Naive B cell (primary cell): ENCODE results near the gene UBE2QL1. TPM values are rescaled to one million over a fixed set of nuclear protein-coding genes. Genes with fewer than 3 reads are reported as not detected.

ENCODE experiments used
- ATAC-seq, 2 donors: fragments of 150-1000 bp; cut with Tn5 transposase; 2 replicates each; pipeline ENCODE4 v1.10.0; 2021; ENCODE audit warnings: low read depth in 2 of 2, mild to moderate bottlenecking in 2 of 2, moderate library complexity in 2 of 2
- DNase-seq: peaks from one replicate; pipeline ENCODE4 v3.0.0; 2022
- H3K27ac Mint-ChIP-seq, 6 donors: one replicate each; pipeline ENCODE4 v1.8.0; 2020 to 2022; ENCODE audit warnings: mild to moderate bottlenecking in 6 of 6, mixed read lengths in 6 of 6, moderate library complexity in 5 of 6, inconsistent platforms in 2 of 6
- H3K27me3 Mint-ChIP-seq, 3 donors: one replicate each; pipeline ENCODE4 v1.8.0; 2021 to 2022; ENCODE audit warnings: mixed read lengths in 3 of 3, mild to moderate bottlenecking in 1 of 3
- H3K36me3 Mint-ChIP-seq, 2 donors: one replicate each; pipeline ENCODE4 v1.8.0; 2020 to 2022; ENCODE audit warnings: mixed read lengths in 2 of 2, inconsistent platforms in 1 of 2, mild to moderate bottlenecking in 1 of 2
- H3K4me1 Mint-ChIP-seq, 3 donors: one replicate each; pipeline ENCODE4 v1.8.0; 2020 to 2022; ENCODE audit warnings: mixed read lengths in 3 of 3, inconsistent platforms in 1 of 3, mild to moderate bottlenecking in 1 of 3, moderate library complexity in 1 of 3
- H3K4me3 Mint-ChIP-seq, 8 donors: one replicate each; pipeline ENCODE4 v1.8.0; 2020 to 2022; ENCODE audit warnings: mild to moderate bottlenecking in 8 of 8, mixed read lengths in 8 of 8, moderate library complexity in 8 of 8, inconsistent platforms in 2 of 8
- H3K9me3 Mint-ChIP-seq, 7 donors: one replicate each; pipeline ENCODE4 v1.8.0; 2020 to 2022; ENCODE audit warnings: mixed read lengths in 7 of 7, mild to moderate bottlenecking in 5 of 7, inconsistent platforms in 2 of 7, moderate library complexity in 1 of 7
- polyA plus RNA-seq, 6 donors: library from polyadenylated mRNA; unstranded; fragments of 300-500 nt; fragmentation: Illumina TruSeq; gene quantifications; one replicate each; pipeline ENCODE4 v1.2.3, GENCODE V29; 2021; ENCODE audit warnings: low read depth in 6 of 6

Gene UBE2QL1
- polyA plus RNA-seq, 6 donors from 2014 or later: not detected

- Mint-ChIP-seq H3K4me1 (no peaks in the 10 kb centered on the region), H3K27ac (no peak overlapping the region), H3K27me3 (peaks cover 11 to 20% (median 17%) of the 10 kb centered on the region in 3 donors), H3K36me3 (no peaks in the 10 kb centered on the region), H3K9me3 (peaks cover 0 to 6% (median 0%) of the 10 kb centered on the region in 7 donors), H3K4me3 (no peak overlapping the region)
- ATAC-seq: no peak
- DNase-seq: no peak
Measured at GRCh38 chr5:6525422-6525821, 76.8 kb downstream of the UBE2QL1 start.

GRCh38 chr5:6525910-6526309 lies 77.3 kb downstream of the UBE2QL1 start:
- ATAC-seq (no peak), DNase-seq (no peak)
- no peak overlapping the region for H3K27ac Mint-ChIP-seq
- no peaks in the 10 kb centered on the region for H3K36me3 Mint-ChIP-seq
- no peaks in the 10 kb centered on the region for H3K4me1 Mint-ChIP-seq
- H3K9me3 Mint-ChIP-seq: peaks cover 0 to 6% (median 0%) of the 10 kb centered on the region in 7 donors
- H3K4me3 Mint-ChIP-seq: no peak overlapping the region
- H3K27me3 Mint-ChIP-seq: peaks cover 8 to 20% (median 17%) of the 10 kb centered on the region in 3 donors

GRCh38 chr5:6527749-6528455 lies 79.2 kb downstream of the UBE2QL1 start:
- H3K9me3 Mint-ChIP-seq: peaks cover 0 to 6% (median 0%) of the 10 kb centered on the region in 7 donors
- peak overlapping the region in 3 of 6 donors; percentile 38 to 65 (median 57) for H3K27ac Mint-ChIP-seq
- H3K27me3 Mint-ChIP-seq: peaks cover 5 to 10% (median 7%) of the 10 kb centered on the region in 3 donors
- no peaks in the 10 kb centered on the region for H3K36me3 Mint-ChIP-seq
- ATAC-seq: no peak
- DNase-seq: no peak
- no peak overlapping the region for H3K4me3 Mint-ChIP-seq
- H3K4me1 Mint-ChIP-seq: no peaks in the 10 kb centered on the region

- Mint-ChIP-seq H3K36me3 (no peaks in the 10 kb centered on the region), H3K27ac (no peak overlapping the region), H3K4me1 (no peaks in the 10 kb centered on the region), H3K9me3 (peaks cover 0 to 7% (median 0%) of the 10 kb centered on the region in 7 donors), H3K4me3 (no peak overlapping the region), H3K27me3 (peaks cover 0 to 13% (median 6%) of the 10 kb centered on the region in 3 donors)
- ATAC-seq (no peak), DNase-seq (no peak)
Measured at GRCh38 chr5:6535594-6535993, 86.9 kb downstream of the UBE2QL1 start.

GRCh38 chr5:6539060-6539459 lies 90.4 kb downstream of the UBE2QL1 start:
- no peaks in the 10 kb centered on the region for H3K36me3 Mint-ChIP-seq
- no peak overlapping the region for H3K27ac Mint-ChIP-seq
- ATAC-seq (no peak), DNase-seq (no peak)
- peaks cover 0 to 14% (median under 1%) of the 10 kb centered on the region in 3 donors for H3K27me3 Mint-ChIP-seq
- H3K4me1 Mint-ChIP-seq: no peaks in the 10 kb centered on the region
- H3K4me3 Mint-ChIP-seq: no peak overlapping the region
- peaks cover 0 to 7% (median 0%) of the 10 kb centered on the region in 7 donors for H3K9me3 Mint-ChIP-seq

- no peaks in the 10 kb centered on the region for H3K36me3 Mint-ChIP-seq
- no peaks in the 10 kb centered on the region for H3K4me1 Mint-ChIP-seq
- no peak overlapping the region for H3K27ac Mint-ChIP-seq
Measured at GRCh38 chr5:6540111-6540827, 91.6 kb downstream of the UBE2QL1 start.

GRCh38 chr5:6541256-6542013 lies 92.8 kb downstream of the UBE2QL1 start:
- no peaks in the 10 kb centered on the region for H3K4me1 Mint-ChIP-seq
- peaks cover 0 to 6% (median 0%) of the 10 kb centered on the region in 7 donors for H3K9me3 Mint-ChIP-seq
- ATAC-seq (no peak), DNase-seq (no peak)
- H3K36me3 Mint-ChIP-seq: no peaks in the 10 kb centered on the region
- H3K27ac Mint-ChIP-seq: no peak overlapping the region
- H3K4me3 Mint-ChIP-seq: no peak overlapping the region
- H3K27me3 Mint-ChIP-seq: peaks cover 0 to 13% (median 11%) of the 10 kb centered on the region in 3 donors

More at GRCh38 chr5:6540111-6540827, 91.6 kb downstream of the UBE2QL1 start:
- H3K4me3 Mint-ChIP-seq: no peak overlapping the region
- peaks cover 0 to 11% (median 8%) of the 10 kb centered on the region in 3 donors for H3K27me3 Mint-ChIP-seq
- ATAC-seq (no peak), DNase-seq (no peak)
- peaks cover 0 to 7% (median 0%) of the 10 kb centered on the region in 7 donors for H3K9me3 Mint-ChIP-seq

- Mint-ChIP-seq H3K27me3 (peaks cover 7 to 22% (median 11%) of the 10 kb centered on the region in 3 donors), H3K4me3 (no peak overlapping the region), H3K9me3 (peaks cover 0 to 6% (median 1%) of the 10 kb centered on the region in 7 donors), H3K36me3 (no peaks in the 10 kb centered on the region), H3K27ac (no peak overlapping the region), H3K4me1 (no peaks in the 10 kb centered on the region)
- no peak for ATAC-seq
- no peak for DNase-seq
Measured at GRCh38 chr5:6542421-6543345, 94.0 kb downstream of the UBE2QL1 start.

- Mint-ChIP-seq H3K36me3 (no peaks in the 10 kb centered on the region), H3K9me3 (peaks cover 0 to 6% (median 1%) of the 10 kb centered on the region in 7 donors), H3K27me3 (peaks cover 7 to 22% (median 11%) of the 10 kb centered on the region in 3 donors), H3K27ac (no peak overlapping the region), H3K4me3 (no peak overlapping the region), H3K4me1 (no peaks in the 10 kb centered on the region)
- DNase-seq: no peak
- ATAC-seq: no peak
Measured at GRCh38 chr5:6543346-6543730, 94.7 kb downstream of the UBE2QL1 start.

- peaks cover 7 to 22% (median 11%) of the 10 kb centered on the region in 3 donors for H3K27me3 Mint-ChIP-seq
- no peak for DNase-seq
- peaks cover 0 to 5% (median 1%) of the 10 kb centered on the region in 7 donors for H3K9me3 Mint-ChIP-seq
Measured at GRCh38 chr5:6543830-6544560, 95.3 kb downstream of the UBE2QL1 start.

More at GRCh38 chr5:6543830-6544560, 95.3 kb downstream of the UBE2QL1 start:
- Mint-ChIP-seq H3K4me1 (no peaks in the 10 kb centered on the region), H3K36me3 (no peaks in the 10 kb centered on the region), H3K4me3 (no peak overlapping the region), H3K27ac (no peak overlapping the region)
- ATAC-seq: no peak
